Spleen (tissue), 11 donors: ENCODE data around the gene CD99. TPM values are rescaled to one million over a fixed set of nuclear protein-coding genes. Genes with fewer than 3 reads are reported as not detected.
"Not testable (repeated sequence)": the region's sequence is repeated elsewhere in the genome, so short reads cannot be mapped to it uniquely, and the experiment has no call there.

Source experiments
- DNase-seq: peaks from one replicate; pipeline ENCODE4 v3.0.0-alpha.2; 2020
- H3K27ac ChIP-seq, 8 donors: fragments of 200-600 bp; sonication (generic) in 7 of 8; 1 replicate in 4 of 8; 2 replicates in 4 of 8; pipeline versions ENCODE4 v1.5.0 to v1.8.0; 2016 to 2021; ENCODE audit warnings: inconsistent platforms in 4 of 8, mild to moderate bottlenecking in 4 of 8, moderate library complexity in 1 of 8
- H3K27me3 ChIP-seq, 7 donors: fragments of 200-600 bp; sonication (generic) in 6 of 7; replicated peaks in 1 of 7; 1 replicate in 4 of 7; 2 replicates in 3 of 7; pipeline versions ENCODE4 v1.5.0 to v1.8.0; 2016 to 2021; ENCODE audit warnings: inconsistent platforms in 3 of 7, mild to moderate bottlenecking in 1 of 7
- H3K36me3 ChIP-seq, 6 donors: fragments of 200-600 bp; sonication (generic) in 5 of 6; 1 replicate in 4 of 6; 2 replicates in 2 of 6; pipeline versions ENCODE4 v1.5.0 to v1.8.0; 2016 to 2021; ENCODE audit warnings: inconsistent platforms in 2 of 6
- H3K4me1 ChIP-seq, 6 donors: fragments of 200-600 bp; sonication (generic) in 5 of 6; 1 replicate in 3 of 6; 2 replicates in 3 of 6; pipeline versions ENCODE4 v1.5.0 to v1.8.0; 2016 to 2021; ENCODE audit warnings: inconsistent platforms in 3 of 6
- H3K4me3 ChIP-seq, 8 donors: fragments of 200-600 bp; sonication (generic) in 7 of 8; 1 replicate in 4 of 8; 2 replicates in 4 of 8; pipeline versions ENCODE4 v1.5.0 to v1.8.0; 2016 to 2021; ENCODE audit warnings: inconsistent platforms in 4 of 8, mild to moderate bottlenecking in 4 of 8, moderate library complexity in 2 of 8
- H3K9me3 ChIP-seq, 8 donors: fragments of 200-600 bp; sonication (generic) in 7 of 8; 1 replicate in 4 of 8; 2 replicates in 4 of 8; pipeline versions ENCODE4 v1.5.0 to v1.8.0; 2016 to 2021; ENCODE audit warnings: inconsistent platforms in 4 of 8
- CTCF ChIP-seq, 11 experiments: fragments of 200-600 bp in 7 of 11; fragments of 450-650 bp in 4 of 11; sonication (generic) in 4 of 11; IDR thresholded peaks in 8 of 11; conservative IDR thresholded peaks in 3 of 11; 1 replicate in 7 of 11; 2 replicates in 4 of 11; pipeline versions ENCODE4 v1.4.0 to v1.8.0; 2016 to 2021; ENCODE audit warnings: antibody characterized with exemption in 11 of 11, inconsistent platforms in 4 of 11, mild to moderate bottlenecking in 1 of 11
- POLR2A ChIP-seq, 3 donors: fragments of 450-650 bp; IDR thresholded peaks; one replicate each; pipeline ENCODE4 v1.5.1; 2017; ENCODE audit warnings: antibody characterized with exemption in 3 of 3, mild to moderate bottlenecking in 1 of 3
- POLR2AphosphoS5 ChIP-seq, 3 donors: sonication (generic); formaldehyde crosslinking; IDR thresholded peaks; one replicate each; pipeline ENCODE4 v1.5.1; 2017; ENCODE audit warnings: antibody characterized with exemption in 3 of 3
- WGBS, 5 donors: extraction: QIAGEN DNeasy Blood & Tissue Kit in 3 of 5; methylation state at CpG; one replicate each; pipeline versions ENCODE4 v1.1.5 to v1.1.7; 2013 to 2018; 5-methylcytosine and 5-hydroxymethylcytosine counted together
- intact Hi-C: fragments of 100-400 bp; cut with DNase I; formaldehyde crosslinking; loops from one replicate; pipeline ENCODE4 v1.15.0; 2023; ENCODE audit warnings: low total_unique reads
- polyA plus RNA-seq, 3 donors: library from polyadenylated mRNA; stranded (reverse); fragments of 200-250 nt; gene quantifications; one replicate each; pipeline ENCODE4 v1.2.1, GENCODE V29; 2013
- total RNA-seq, 7 donors: library from RNA; depleted of rRNA in 3 of 7; stranded (reverse); fragments of >200 nt in 3 of 7; fragmentation: NEBNext Ultra II Directional in 4 of 7; extraction: Animal tissue kit (Norgen Biotek cat#: 25700) in 4 of 7; gene quantifications; one replicate each; pipeline versions ENCODE4 v1.1.0 to v1.2.1, GENCODE V29; 2016 to 2021
- donor health status: healthy with polysubstance abuse.
- donor health status: DM: no; HTN: no; CAD: no; lungs with moderate emphysema.
- donor health status: DM: no; HTN: no; CAD: no.
- donor health status: Bipolar disorder and iron deficiency.
- donor health status: healthy.
- donor health status: DM: no; HTN: no; CAD: no.
- donor health status: DM: yes; HTN: yes; CAD: no.

Gene CD99
- total and polyA plus RNA-seq, 10 donors: 101 to 316 (median 181) TPM

- no peak for DNase-seq
- Histone ChIP-seq H3K36me3 (peaks cover 0 to 75% (median 34%) of the 10 kb centered on the region in 6 donors), H3K9me3 (no peaks in the 10 kb centered on the region), H3K4me3 (no peak overlapping the region), H3K27ac (no peak overlapping the region), H3K4me1 (no peaks in the 10 kb centered on the region), H3K27me3 (no peaks in the 10 kb centered on the region)
- intact Hi-C loops: no loop called here
- no peak for TF ChIP-seq POLR2AphosphoS5 (IDR thresholded peaks at IDR 0.05)
- WGBS, 5 donors: 98 to 100% (median 99%) methylated on average over 3 of the region's 3 CpGs
Measured at GRCh38 chrX:2741386-2741785, 50.3 kb downstream of the CD99 start.

- H3K4me3 ChIP-seq, H3K4me1 ChIP-seq, intact Hi-C loops, H3K9me3 ChIP-seq, H3K27me3 ChIP-seq, DNase-seq: not testable (repeated sequence)
- 51 to 71% (median 68%) methylated on average over 6 of the region's 6 CpGs for WGBS, 5 donors
- Histone ChIP-seq H3K36me3 (peaks cover 0 to 29% (median 10%) of the 10 kb centered on the region in 6 donors), H3K27ac (peak overlapping the region in 2 of 8 donors; percentile 7 to 40)
Measured at GRCh38 chrX:2746250-2746649, 55.2 kb downstream of the CD99 start.

- H3K4me3 ChIP-seq: no peak overlapping the region
- 82 to 86% (median 84%) methylated on average over 8 of the region's 8 CpGs for whole genome bisulfite sequencing, 5 donors
- no peaks in the 10 kb centered on the region for H3K27me3 ChIP-seq
- intact Hi-C loops: no loop called here
- H3K27ac ChIP-seq: no peak overlapping the region
- H3K4me1 ChIP-seq: no peaks in the 10 kb centered on the region
- no peak for TF ChIP-seq POLR2A (IDR thresholded peaks at IDR 0.05)
- TF ChIP-seq CTCF (IDR thresholded peaks at IDR 0.05 in 8 of 11, conservative IDR thresholded peaks at IDR 0.05 in 3 of 11): no peak
- no peak for TF ChIP-seq POLR2AphosphoS5 (IDR thresholded peaks at IDR 0.05)
- peaks cover 0 to 8% (median under 1%) of the 10 kb centered on the region in 6 donors for H3K36me3 ChIP-seq
- H3K9me3 ChIP-seq: no peaks in the 10 kb centered on the region
- no peak for DNase-seq
Measured at GRCh38 chrX:2748171-2748814, 57.2 kb downstream of the CD99 start.

- Histone ChIP-seq H3K4me1 (no peaks in the 10 kb centered on the region), H3K27me3 (no peaks in the 10 kb centered on the region), H3K36me3 (peaks cover 0 to 3% (median 0%) of the 10 kb centered on the region in 6 donors), H3K27ac (no peak overlapping the region), H3K9me3 (no peaks in the 10 kb centered on the region), H3K4me3 (no peak overlapping the region)
- DNase-seq: no peak
- intact Hi-C loops: no loop called here
- TF ChIP-seq POLR2A (IDR thresholded peaks at IDR 0.05): no peak
- no peak for TF ChIP-seq CTCF (IDR thresholded peaks at IDR 0.05 in 8 of 11, conservative IDR thresholded peaks at IDR 0.05 in 3 of 11)
- TF ChIP-seq POLR2AphosphoS5 (IDR thresholded peaks at IDR 0.05): no peak
- 54 to 67% (median 59%) methylated on average over 1 of the region's 1 CpG for WGBS, 5 donors
Measured at GRCh38 chrX:2748815-2749188, 57.7 kb downstream of the CD99 start.

GRCh38 chrX:2751291-2751690 lies 60.2 kb downstream of the CD99 start:
- Histone ChIP-seq H3K4me3 (no peak overlapping the region), H3K4me1 (no peaks in the 10 kb centered on the region), H3K27ac (no peak overlapping the region), H3K27me3 (no peaks in the 10 kb centered on the region), H3K9me3 (no peaks in the 10 kb centered on the region), H3K36me3 (no peaks in the 10 kb centered on the region)
- intact Hi-C loops: no loop called here
- 42 to 68% (median 52%) methylated on average over 3 of the region's 3 CpGs for WGBS, 5 donors
- no peak for DNase-seq
- TF ChIP-seq POLR2A (IDR thresholded peaks at IDR 0.05) (no peak), POLR2AphosphoS5 (IDR thresholded peaks at IDR 0.05) (no peak), CTCF (IDR thresholded peaks at IDR 0.05 in 8 of 11, conservative IDR thresholded peaks at IDR 0.05 in 3 of 11) (no peak)

GRCh38 chrX:2751874-2752300 lies 60.8 kb downstream of the CD99 start, which contains the start of gene XG:
Gene XG, plus strand, starts transcription at chrX:2752040. Its CDS starts 235 bp downstream, at chrX:2752275.
- WGBS, 5 donors: 82 to 90% (median 86%) methylated on average over 9 to 11 of the region's 11 CpGs
- not testable (repeated sequence) for H3K27ac ChIP-seq, DNase-seq

GRCh38 chrX:2752441-2752840 lies 61.3 kb downstream of the CD99 start:
- H3K9me3 ChIP-seq, intact Hi-C loops, DNase-seq: not testable (repeated sequence)

More at GRCh38 chrX:2751874-2752300, 60.8 kb downstream of the CD99 start, which contains the start of gene XG:
- H3K9me3 ChIP-seq, H3K4me1 ChIP-seq, intact Hi-C loops, H3K36me3 ChIP-seq, H3K4me3 ChIP-seq, H3K27me3 ChIP-seq: not testable (repeated sequence)

GRCh38 chrX:2755163-2755715 lies 64.1 kb downstream of the CD99 start:
- H3K27me3 ChIP-seq, H3K4me1 ChIP-seq, H3K9me3 ChIP-seq, DNase-seq, H3K36me3 ChIP-seq, intact Hi-C loops, H3K4me3 ChIP-seq, H3K27ac ChIP-seq: not testable (repeated sequence)
- 80 to 95% (median 85%) methylated on average over 5 of the region's 5 CpGs for whole genome bisulfite sequencing, 5 donors

More at GRCh38 chrX:2752441-2752840, 61.3 kb downstream of the CD99 start:
- not testable (repeated sequence) for H3K4me3 ChIP-seq, H3K27me3 ChIP-seq, H3K27ac ChIP-seq, H3K36me3 ChIP-seq, H3K4me1 ChIP-seq
- WGBS, 5 donors: 81 to 96% (median 86%) methylated on average over 5 to 7 of the region's 7 CpGs
